Measurements from ENCODE around the gene ADAMTSL3. TPM values are rescaled to one million over a fixed set of nuclear protein-coding genes. Genes with fewer than 3 reads are reported as not detected.

Gene ADAMTSL3
- total RNA-seq, 1 donor from 2014 or later: 0.07 TPM

DNA sequence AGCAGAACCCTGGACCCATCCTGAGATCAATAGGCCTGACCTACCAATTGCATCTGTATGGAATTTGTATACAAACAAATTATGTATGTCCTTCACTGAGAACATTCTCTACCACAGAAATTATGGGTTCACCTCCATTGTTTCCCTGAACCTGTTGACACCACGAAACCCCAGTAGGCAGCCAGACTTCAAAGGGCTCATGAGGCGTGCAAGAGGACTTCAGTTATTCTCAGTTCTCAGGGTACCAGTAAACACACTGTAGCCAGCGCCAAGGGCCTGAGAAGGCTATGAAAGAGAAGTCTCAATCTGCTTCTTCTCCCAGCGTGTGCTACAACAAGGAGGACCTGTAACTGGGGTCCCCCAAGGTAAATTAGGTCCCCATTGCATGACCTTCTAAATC lies 326.7 kb downstream of the ADAMTSL3 start:
- intact Hi-C loops (cut with micrococcal nuclease): no loop called here
- H3K36me3 Mint-ChIP-seq (ENCODE audit: low read depth): no peaks in the 10 kb centered on the region
- peaks cover 2% of the 10 kb centered on the region for H3K4me1 Mint-ChIP-seq (ENCODE audit: low read depth)
- H3K27me3 Mint-ChIP-seq (ENCODE audit: low read depth): peaks cover 2% of the 10 kb centered on the region
- DNase-seq (ENCODE audit: low spot score): no peak
- peaks cover 8% of the 10 kb centered on the region for H3K9me3 Mint-ChIP-seq
- no peak overlapping the region for H3K27ac Mint-ChIP-seq
- no peak overlapping the region for H3K4me3 Mint-ChIP-seq (ENCODE audit: low read depth)

GRCh38 chr15:83982748-83983147 lies 328.8 kb downstream of the ADAMTSL3 start:
- no peaks in the 10 kb centered on the region for H3K9me3 Mint-ChIP-seq
- H3K27me3 Mint-ChIP-seq (ENCODE audit: low read depth): no peaks in the 10 kb centered on the region
- H3K27ac Mint-ChIP-seq: no peak overlapping the region
- intact Hi-C loops (cut with micrococcal nuclease): no loop called here
- peaks cover 2% of the 10 kb centered on the region for H3K4me1 Mint-ChIP-seq (ENCODE audit: low read depth)
- H3K4me3 Mint-ChIP-seq (ENCODE audit: low read depth): no peak overlapping the region
- DNase-seq (ENCODE audit: low spot score): no peak
- no peaks in the 10 kb centered on the region for H3K36me3 Mint-ChIP-seq (ENCODE audit: low read depth)

GRCh38 chr15:83983634-83984458 lies 329.9 kb downstream of the ADAMTSL3 start:
- no peaks in the 10 kb centered on the region for H3K9me3 Mint-ChIP-seq
- intact Hi-C loops (cut with micrococcal nuclease): no loop called here
- no peaks in the 10 kb centered on the region for H3K27me3 Mint-ChIP-seq (ENCODE audit: low read depth)
- H3K4me1 Mint-ChIP-seq (ENCODE audit: low read depth): peaks cover 2% of the 10 kb centered on the region
- H3K27ac Mint-ChIP-seq: no peak overlapping the region
- H3K36me3 Mint-ChIP-seq (ENCODE audit: low read depth): no peaks in the 10 kb centered on the region
- DNase-seq (ENCODE audit: low spot score): no peak
- no peak overlapping the region for H3K4me3 Mint-ChIP-seq (ENCODE audit: low read depth)

GRCh38 chr15:83984601-83985000 lies 330.7 kb downstream of the ADAMTSL3 start:
- Mint-ChIP-seq H3K4me3 (ENCODE audit: low read depth) (no peak overlapping the region), H3K36me3 (ENCODE audit: low read depth) (no peaks in the 10 kb centered on the region), H3K4me1 (ENCODE audit: low read depth) (peaks cover 2% of the 10 kb centered on the region), H3K9me3 (no peaks in the 10 kb centered on the region), H3K27me3 (ENCODE audit: low read depth) (no peaks in the 10 kb centered on the region), H3K27ac (no peak overlapping the region)
- DNase-seq (ENCODE audit: low spot score): no peak
- intact Hi-C loops (cut with micrococcal nuclease): no loop called here

- H3K4me3 Mint-ChIP-seq (ENCODE audit: low read depth): no peak overlapping the region
- no peaks in the 10 kb centered on the region for H3K4me1 Mint-ChIP-seq (ENCODE audit: low read depth)
- intact Hi-C loops (cut with micrococcal nuclease): no loop called here
- no peaks in the 10 kb centered on the region for H3K9me3 Mint-ChIP-seq
- peaks cover 4% of the 10 kb centered on the region for H3K27me3 Mint-ChIP-seq (ENCODE audit: low read depth)
- H3K36me3 Mint-ChIP-seq (ENCODE audit: low read depth): no peaks in the 10 kb centered on the region
- DNase-seq (ENCODE audit: low spot score): no peak
- H3K27ac Mint-ChIP-seq: no peak overlapping the region
Measured at GRCh38 chr15:83991163-83991562, 337.2 kb downstream of the ADAMTSL3 start.

- intact Hi-C loops (cut with micrococcal nuclease): no loop called here
Measured at GRCh38 chr15:83992324-83993031, 338.6 kb downstream of the ADAMTSL3 start.

GRCh38 chr15:83993591-83993990 lies 339.7 kb downstream of the ADAMTSL3 start:
- peaks cover 6% of the 10 kb centered on the region for H3K27me3 Mint-ChIP-seq (ENCODE audit: low read depth)
- H3K9me3 Mint-ChIP-seq: no peaks in the 10 kb centered on the region
- no peak for DNase-seq (ENCODE audit: low spot score)
- no peak overlapping the region for H3K27ac Mint-ChIP-seq
- no peaks in the 10 kb centered on the region for H3K36me3 Mint-ChIP-seq (ENCODE audit: low read depth)
- no peak overlapping the region for H3K4me3 Mint-ChIP-seq (ENCODE audit: low read depth)
- no peaks in the 10 kb centered on the region for H3K4me1 Mint-ChIP-seq (ENCODE audit: low read depth)
- intact Hi-C loops (cut with micrococcal nuclease): no loop called here

More at GRCh38 chr15:83992324-83993031, 338.6 kb downstream of the ADAMTSL3 start:
- H3K4me3 Mint-ChIP-seq (ENCODE audit: low read depth): no peak overlapping the region
- no peaks in the 10 kb centered on the region for H3K4me1 Mint-ChIP-seq (ENCODE audit: low read depth)
- no peak overlapping the region for H3K27ac Mint-ChIP-seq
- H3K36me3 Mint-ChIP-seq (ENCODE audit: low read depth): no peaks in the 10 kb centered on the region
- no peak for DNase-seq (ENCODE audit: low spot score)
- H3K9me3 Mint-ChIP-seq: no peaks in the 10 kb centered on the region
- peaks cover 6% of the 10 kb centered on the region for H3K27me3 Mint-ChIP-seq (ENCODE audit: low read depth)

DNA sequence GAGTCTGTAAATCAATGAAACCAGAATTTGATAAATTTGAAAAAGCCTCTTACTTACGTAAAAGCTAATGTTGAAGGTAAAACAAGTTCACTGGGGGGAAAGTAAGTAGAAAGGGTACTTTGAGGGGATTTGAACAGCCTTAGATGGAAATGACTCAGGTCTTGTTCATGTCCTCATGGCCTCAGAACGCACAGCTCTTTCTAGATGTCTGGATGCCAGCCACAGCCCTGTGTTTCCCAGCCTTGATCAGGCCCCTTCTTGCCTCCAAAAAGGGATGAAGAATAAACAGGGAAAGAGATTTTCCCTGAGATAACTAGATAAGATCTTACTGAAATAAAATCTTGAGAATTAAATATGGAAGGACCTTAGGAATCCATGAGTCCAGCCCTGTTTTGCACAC lies 344.6 kb downstream of the ADAMTSL3 start:
- DNase-seq (ENCODE audit: low spot score): no peak
- intact Hi-C loops (cut with micrococcal nuclease): no loop called here
- H3K36me3 Mint-ChIP-seq (ENCODE audit: low read depth): no peaks in the 10 kb centered on the region
- H3K4me3 Mint-ChIP-seq (ENCODE audit: low read depth): no peak overlapping the region
- no peak overlapping the region for H3K27ac Mint-ChIP-seq
- no peaks in the 10 kb centered on the region for H3K9me3 Mint-ChIP-seq
- peaks cover 8% of the 10 kb centered on the region for H3K27me3 Mint-ChIP-seq (ENCODE audit: low read depth)
- no peaks in the 10 kb centered on the region for H3K4me1 Mint-ChIP-seq (ENCODE audit: low read depth)

- no peaks in the 10 kb centered on the region for H3K4me1 Mint-ChIP-seq (ENCODE audit: low read depth)
- no peak overlapping the region for H3K27ac Mint-ChIP-seq
- no peak for DNase-seq (ENCODE audit: low spot score)
- no peaks in the 10 kb centered on the region for H3K36me3 Mint-ChIP-seq (ENCODE audit: low read depth)
- no peak overlapping the region for H3K4me3 Mint-ChIP-seq (ENCODE audit: low read depth)
- H3K9me3 Mint-ChIP-seq: no peaks in the 10 kb centered on the region
- peaks cover 8% of the 10 kb centered on the region for H3K27me3 Mint-ChIP-seq (ENCODE audit: low read depth)
- intact Hi-C loops (cut with micrococcal nuclease): no loop called here
Measured at GRCh38 chr15:83999396-84000135, 345.6 kb downstream of the ADAMTSL3 start.

DNA sequence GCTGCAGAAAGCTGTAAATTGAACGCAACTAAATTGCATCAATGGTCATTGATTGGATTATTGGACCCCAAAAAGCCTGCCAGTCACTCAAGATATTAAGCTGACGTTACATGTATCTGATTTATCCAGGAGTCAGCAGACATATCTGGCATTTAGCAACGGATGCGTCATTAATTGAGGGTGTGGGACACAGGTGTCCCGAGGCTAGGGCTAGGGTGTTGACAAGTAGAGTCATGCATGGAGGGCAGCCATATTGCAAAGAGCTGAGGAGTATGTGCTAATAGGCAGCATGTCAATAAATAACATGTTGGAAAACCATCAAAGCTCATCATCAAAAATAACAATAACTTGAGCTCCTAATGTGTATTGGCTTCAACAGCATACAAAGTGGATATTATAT lies 347.1 kb downstream of the ADAMTSL3 start:
- Mint-ChIP-seq H3K4me3 (ENCODE audit: low read depth) (no peak overlapping the region), H3K4me1 (ENCODE audit: low read depth) (no peaks in the 10 kb centered on the region), H3K9me3 (no peaks in the 10 kb centered on the region), H3K27ac (no peak overlapping the region), H3K36me3 (ENCODE audit: low read depth) (no peaks in the 10 kb centered on the region), H3K27me3 (ENCODE audit: low read depth) (peaks cover 8% of the 10 kb centered on the region)
- intact Hi-C loops (cut with micrococcal nuclease): no loop called here
- DNase-seq (ENCODE audit: low spot score): no peak

GRCh38 chr15:84001655-84002054 lies 347.7 kb downstream of the ADAMTSL3 start:
- no peak overlapping the region for H3K4me3 Mint-ChIP-seq (ENCODE audit: low read depth)
- peaks cover 8% of the 10 kb centered on the region for H3K27me3 Mint-ChIP-seq (ENCODE audit: low read depth)
- no peaks in the 10 kb centered on the region for H3K9me3 Mint-ChIP-seq
- intact Hi-C loops (cut with micrococcal nuclease): no loop called here
- no peaks in the 10 kb centered on the region for H3K4me1 Mint-ChIP-seq (ENCODE audit: low read depth)
- H3K36me3 Mint-ChIP-seq (ENCODE audit: low read depth): no peaks in the 10 kb centered on the region
- H3K27ac Mint-ChIP-seq: no peak overlapping the region
- DNase-seq (ENCODE audit: low spot score): no peak

DNA sequence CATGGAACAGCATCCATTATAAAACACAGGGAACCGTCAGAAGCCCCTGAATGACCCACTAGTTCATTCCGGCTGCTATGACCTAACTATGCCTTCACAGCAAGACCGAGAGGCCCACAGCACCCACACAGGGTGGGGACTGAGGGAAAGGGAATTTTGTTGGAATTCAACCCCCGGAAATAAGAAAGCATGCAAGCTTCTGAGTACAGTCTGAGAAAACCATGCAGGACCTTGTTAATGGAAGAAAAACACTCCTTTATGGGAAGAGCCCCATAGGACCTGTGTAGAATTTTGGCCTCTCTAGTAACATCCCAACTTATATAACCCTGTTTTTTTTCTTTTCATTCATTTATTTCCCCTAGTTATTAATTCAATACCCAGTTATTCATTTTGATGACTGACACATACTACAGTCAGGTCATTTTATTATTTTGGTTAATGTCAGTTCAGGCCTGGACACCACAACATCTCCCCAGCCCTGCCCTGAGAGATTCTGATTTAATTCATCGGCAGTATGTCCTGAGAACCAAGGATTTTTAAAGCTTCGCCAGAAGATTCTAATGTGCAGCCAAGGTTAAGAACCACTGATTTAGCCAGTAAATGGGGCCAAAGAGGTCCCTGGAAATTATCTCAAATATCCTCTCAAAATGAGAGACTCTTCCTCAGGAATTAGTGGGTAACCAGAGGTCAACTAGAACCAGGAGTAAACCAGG lies 350.0 kb downstream of the ADAMTSL3 start:
- Mint-ChIP-seq H3K4me1 (ENCODE audit: low read depth) (no peaks in the 10 kb centered on the region), H3K36me3 (ENCODE audit: low read depth) (no peaks in the 10 kb centered on the region), H3K27me3 (ENCODE audit: low read depth) (peaks cover 6% of the 10 kb centered on the region), H3K4me3 (ENCODE audit: low read depth) (no peak overlapping the region), H3K9me3 (no peaks in the 10 kb centered on the region), H3K27ac (no peak overlapping the region)
- intact Hi-C loops (cut with micrococcal nuclease): no loop called here
- DNase-seq (ENCODE audit: low spot score): no peak

All from activated T-helper 2 cell treated with anti-CD3 and anti-CD28 coated beads, Interferon-gamma antibody, Interleukin-2, Interleukin-4, amounts not matched to agents 10 μg/mL and 5 μg/mL and 100 μg/mL, durations not matched to agents 14 hours and 24 hours and 36 hours (primary cell).